Stimulated activated naive CD8-positive, alpha-beta T cell treated with anti-CD3 and anti-CD28 coated beads, Interleukin-15, Interleukin-2, amounts not matched to agents 100 ng/mL and 50 ng/mL, for 24 hours (primary cell): Measurements from ENCODE around the gene OR52R1.
"Not testable (repeated sequence)": the region's sequence is repeated elsewhere in the genome, so short reads cannot be mapped to it uniquely, and the experiment has no call there.

ENCODE experiments used
- H3K27ac Mint-ChIP-seq: one replicate; pipeline ENCODE4 v1.8.0; 2021; ENCODE audit warnings: mild to moderate bottlenecking, mixed read lengths
- H3K27me3 Mint-ChIP-seq: one replicate; pipeline ENCODE4 v1.8.0; 2021; ENCODE audit warnings: mixed read lengths
- H3K36me3 Mint-ChIP-seq: one replicate; pipeline ENCODE4 v1.8.0; 2021; ENCODE audit warnings: low read depth, mixed read lengths
- H3K4me1 Mint-ChIP-seq: one replicate; pipeline ENCODE4 v1.8.0; 2021; ENCODE audit warnings: low read depth, mixed read lengths
- H3K4me3 Mint-ChIP-seq: one replicate; pipeline ENCODE4 v1.8.0; 2021; ENCODE audit warnings: mild to moderate bottlenecking, mixed read lengths
- H3K9me3 Mint-ChIP-seq: one replicate; pipeline ENCODE4 v1.8.0; 2021; ENCODE audit warnings: mixed read lengths

The OR52R1 gene

GRCh38 chr11:4804280-4804679, at the start of gene OR52R1:
TSS of gene OR52R1 (minus strand) at chr11:4804380. CDS start at chr11:4804380, 0 bp downstream.
- Mint-ChIP-seq H3K4me1 (no peaks in the 10 kb centered on the region), H3K36me3 (no peaks in the 10 kb centered on the region), H3K27ac (no peak within 1 kb of the TSS), H3K9me3 (no peaks in the 10 kb centered on the region), H3K4me3 (no peak within 1 kb of the TSS), H3K27me3 (no peaks in the 10 kb centered on the region)

DNA sequence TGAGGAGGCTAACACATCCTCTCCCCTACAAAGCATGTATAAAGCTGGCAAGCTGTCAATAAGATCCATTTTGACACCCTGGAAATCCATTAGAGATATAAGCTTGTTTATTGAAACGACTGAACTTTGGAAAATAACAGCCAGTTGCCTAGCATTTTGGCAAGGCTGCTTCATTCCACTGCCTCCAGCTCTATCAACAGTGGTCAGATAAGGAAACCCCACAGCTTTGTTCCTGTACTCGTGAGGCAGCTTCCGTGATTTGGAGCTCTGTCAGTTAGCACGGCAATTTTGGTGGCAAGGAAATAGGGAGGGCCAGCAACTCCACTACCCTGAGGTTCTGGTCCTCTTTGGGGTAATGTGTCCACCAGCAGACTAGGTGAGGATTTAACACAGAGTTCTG, 46.9 kb upstream of the OR52R1 start:
- Mint-ChIP-seq H3K9me3 (no peaks in the 10 kb centered on the region), H3K36me3 (no peaks in the 10 kb centered on the region), H3K4me1 (no peaks in the 10 kb centered on the region), H3K27ac (no peak overlapping the region), H3K27me3 (peaks cover 14% of the 10 kb centered on the region), H3K4me3 (no peak overlapping the region)

- Mint-ChIP-seq H3K36me3 (no peaks in the 10 kb centered on the region), H3K27ac (no peak within 1 kb of the TSS), H3K4me3 (no peak within 1 kb of the TSS), H3K9me3 (no peaks in the 10 kb centered on the region), H3K4me1 (no peaks in the 10 kb centered on the region), H3K27me3 (peaks cover 10% of the 10 kb centered on the region)
Measured at GRCh38 chr11:4848908-4849532, 44.8 kb upstream of the OR52R1 start, which contains the start of gene OR51S1. TSS of gene OR51S1 (minus strand) at chr11:4849208. CDS start at chr11:4849208, 0 bp downstream.

DNA sequence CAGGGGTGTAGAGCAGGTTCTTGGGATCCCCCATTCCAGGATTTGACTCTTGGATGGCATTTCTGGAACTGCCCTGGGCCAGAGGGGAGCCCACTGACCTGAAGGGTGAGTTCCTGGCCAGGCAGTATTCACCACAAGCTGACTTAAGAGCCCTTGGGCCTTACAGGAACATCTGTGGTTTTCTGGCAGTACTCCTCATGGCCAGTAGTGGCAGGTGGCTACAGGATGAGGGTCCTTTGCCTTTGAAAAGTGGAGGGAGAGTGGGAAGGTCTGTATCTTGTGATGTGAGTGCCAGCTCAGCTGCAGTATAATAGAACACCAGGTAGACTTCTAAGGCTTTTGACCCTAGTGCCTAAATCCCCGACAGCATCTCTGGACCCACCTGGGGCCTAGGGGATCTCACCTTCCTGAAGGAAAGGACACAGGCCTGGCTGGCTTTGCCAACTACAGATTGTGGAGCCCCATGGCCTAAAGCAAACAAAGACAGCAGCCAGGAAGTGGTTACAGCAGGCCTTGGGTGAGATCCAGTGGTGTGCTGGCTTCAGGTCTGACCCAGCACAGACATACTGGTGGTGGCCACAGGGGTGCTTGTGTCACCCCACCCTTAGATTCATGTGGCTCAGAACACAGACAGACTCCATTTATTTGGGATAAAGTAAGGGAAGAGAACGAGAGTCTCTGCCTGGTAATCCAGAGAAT, 35.8 kb upstream of the OR52R1 start:
- Mint-ChIP-seq H3K27ac (no peak overlapping the region), H3K9me3 (no peaks in the 10 kb centered on the region), H3K36me3 (no peaks in the 10 kb centered on the region), H3K4me1 (no peaks in the 10 kb centered on the region), H3K4me3 (no peak overlapping the region), H3K27me3 (peaks cover 3% of the 10 kb centered on the region)

GRCh38 chr11:4830909-4831308, 26.7 kb upstream of the OR52R1 start:
- Mint-ChIP-seq H3K4me1 (no peaks in the 10 kb centered on the region), H3K27me3 (no peaks in the 10 kb centered on the region), H3K9me3 (no peaks in the 10 kb centered on the region), H3K27ac (no peak overlapping the region), H3K4me3 (no peak overlapping the region), H3K36me3 (no peaks in the 10 kb centered on the region)

GRCh38 chr11:4830346-4830745, 26.2 kb upstream of the OR52R1 start:
- Mint-ChIP-seq H3K27ac (no peak overlapping the region), H3K36me3 (no peaks in the 10 kb centered on the region), H3K4me1 (no peaks in the 10 kb centered on the region), H3K27me3 (no peaks in the 10 kb centered on the region), H3K4me3 (no peak overlapping the region), H3K9me3 (no peaks in the 10 kb centered on the region)

GRCh38 chr11:4826425-4826824, 22.2 kb upstream of the OR52R1 start:
- Mint-ChIP-seq H3K27me3 (peaks cover 7% of the 10 kb centered on the region), H3K36me3 (no peaks in the 10 kb centered on the region), H3K4me3 (no peak overlapping the region), H3K27ac (no peak overlapping the region), H3K4me1 (no peaks in the 10 kb centered on the region), H3K9me3 (no peaks in the 10 kb centered on the region)

GRCh38 chr11:4825132-4825531, 21.0 kb upstream of the OR52R1 start:
- H3K4me3 Mint-ChIP-seq = no peak overlapping the region
- H3K27me3 Mint-ChIP-seq = peaks cover 9% of the 10 kb centered on the region
- no peaks in the 10 kb centered on the region for H3K36me3 Mint-ChIP-seq
- H3K4me1 Mint-ChIP-seq = no peaks in the 10 kb centered on the region
- no peaks in the 10 kb centered on the region for H3K9me3 Mint-ChIP-seq
- no peak overlapping the region for H3K27ac Mint-ChIP-seq

DNA sequence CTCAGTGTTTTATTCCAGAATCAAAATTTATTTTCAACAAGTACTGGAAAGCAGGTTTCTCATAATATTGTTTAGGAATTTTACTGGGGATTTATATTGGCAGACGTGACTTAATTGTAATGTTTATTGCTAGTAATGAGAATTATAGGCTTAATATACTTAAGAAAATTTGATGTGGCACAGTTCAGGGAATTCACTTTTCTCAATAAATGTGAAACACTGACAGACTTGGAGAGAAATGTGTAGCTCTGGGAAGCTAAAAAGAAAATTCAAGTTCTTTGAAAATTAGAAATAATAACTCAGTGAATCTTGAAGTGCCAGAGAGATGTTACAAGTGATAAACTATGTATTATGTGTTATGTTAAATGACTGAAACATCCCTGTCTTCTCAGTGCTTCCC, 16.8 kb upstream of the OR52R1 start, which contains the start of gene OR51F2:
TSS of gene OR51F2 (plus strand) at position 301 of the 400 bp plus-strand sequence. CDS start 101 bp downstream, outside the sequence.
- Mint-ChIP-seq H3K4me1 (no peaks in the 10 kb centered on the region), H3K27me3 (peaks cover 9% of the 10 kb centered on the region), H3K9me3 (no peaks in the 10 kb centered on the region), H3K36me3 (no peaks in the 10 kb centered on the region), H3K27ac (no peak within 1 kb of the TSS), H3K4me3 (no peak within 1 kb of the TSS)

GRCh38 chr11:4809246-4809645, 5.1 kb upstream of the OR52R1 start:
- no peak overlapping the region for H3K4me3 Mint-ChIP-seq
- H3K27me3 Mint-ChIP-seq = no peaks in the 10 kb centered on the region
- no peaks in the 10 kb centered on the region for H3K9me3 Mint-ChIP-seq
- no peaks in the 10 kb centered on the region for H3K36me3 Mint-ChIP-seq
- no peak overlapping the region for H3K27ac Mint-ChIP-seq
- no peaks in the 10 kb centered on the region for H3K4me1 Mint-ChIP-seq

- Mint-ChIP-seq H3K4me1 (no peaks in the 10 kb centered on the region), H3K27ac (no peak overlapping the region), H3K4me3 (no peak overlapping the region), H3K36me3 (no peaks in the 10 kb centered on the region), H3K9me3 (no peaks in the 10 kb centered on the region), H3K27me3 (no peaks in the 10 kb centered on the region)
Measured at GRCh38 chr11:4808476-4808875, 4.3 kb upstream of the OR52R1 start.

GRCh38 chr11:4801316-4801715, 2.9 kb downstream of the OR52R1 start:
- H3K36me3 Mint-ChIP-seq, H3K4me3 Mint-ChIP-seq, H3K27me3 Mint-ChIP-seq, H3K27ac Mint-ChIP-seq, H3K4me1 Mint-ChIP-seq, H3K9me3 Mint-ChIP-seq: not testable (repeated sequence)

DNA sequence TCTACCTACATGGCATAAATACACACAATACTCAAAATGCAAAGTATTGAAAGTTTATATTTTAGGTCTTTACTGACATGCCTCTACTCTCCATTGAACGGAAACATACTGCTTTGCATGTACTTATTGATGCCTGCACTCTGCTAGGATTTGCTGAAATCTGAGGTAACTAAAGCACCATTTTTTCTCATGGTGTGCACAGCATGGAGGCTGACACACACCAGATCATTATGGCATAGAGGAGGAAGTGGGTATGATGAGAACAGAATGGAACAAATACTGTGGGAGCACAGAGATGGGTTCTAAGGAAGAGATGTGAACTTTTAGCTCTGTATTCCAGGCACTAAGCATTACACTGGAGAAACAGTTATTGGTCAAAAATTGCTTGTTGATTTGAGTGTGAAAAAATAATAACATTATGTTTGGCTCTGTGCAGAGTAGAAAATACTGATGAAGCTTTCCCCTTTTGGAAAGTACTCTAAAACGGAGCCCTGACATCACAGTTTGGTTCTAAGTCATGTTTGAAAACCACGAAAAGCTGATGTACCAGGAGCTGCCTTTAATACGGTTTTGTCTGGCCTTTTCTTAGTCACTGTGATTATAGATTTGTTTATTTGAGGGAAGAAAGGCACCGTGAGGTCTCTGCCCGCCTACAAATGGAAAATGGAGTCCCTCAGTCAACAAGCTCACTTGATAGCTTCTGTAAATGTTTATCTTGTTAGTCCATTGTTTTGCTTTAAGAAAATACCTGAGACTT, 5.6 kb downstream of the OR52R1 start:
- Mint-ChIP-seq H3K27me3 (peaks cover 3% of the 10 kb centered on the region), H3K4me1 (no peaks in the 10 kb centered on the region), H3K4me3 (no peak overlapping the region), H3K36me3 (no peaks in the 10 kb centered on the region), H3K27ac (no peak overlapping the region), H3K9me3 (peaks cover 4% of the 10 kb centered on the region)

GRCh38 chr11:4797206-4797605, 7.0 kb downstream of the OR52R1 start:
- Mint-ChIP-seq H3K36me3 (no peaks in the 10 kb centered on the region), H3K4me1 (no peaks in the 10 kb centered on the region), H3K9me3 (peaks cover 4% of the 10 kb centered on the region), H3K27ac (no peak overlapping the region), H3K27me3 (peaks cover 7% of the 10 kb centered on the region), H3K4me3 (no peak overlapping the region)

- Mint-ChIP-seq H3K27me3 (peaks cover 16% of the 10 kb centered on the region), H3K9me3 (peaks cover 6% of the 10 kb centered on the region), H3K27ac (no peak overlapping the region), H3K4me3 (no peak overlapping the region), H3K36me3 (no peaks in the 10 kb centered on the region), H3K4me1 (no peaks in the 10 kb centered on the region)
Measured at GRCh38 chr11:4782454-4782853, 21.7 kb downstream of the OR52R1 start.
